Muscle layer of colon (tissue), 2 donors: ENCODE data around the gene HECTD2.

Experiments
- H3K27ac ChIP-seq: one replicate; pipeline ENCODE4 v1.7.0; 2013; ENCODE audit warnings: low read depth, mild to moderate bottlenecking, low read length, moderate library complexity
- H3K27me3 ChIP-seq, 2 donors: one replicate each; pipeline ENCODE4 v1.7.0; 2013; ENCODE audit warnings: low read length in 2 of 2, mild to moderate bottlenecking in 2 of 2; ENCODE audit not compliant: insufficient read depth in 2 of 2, control insufficient read depth in 1 of 2
- H3K36me3 ChIP-seq: one replicate; pipeline ENCODE4 v1.7.0; 2013; ENCODE audit warnings: mild to moderate bottlenecking, low read length; ENCODE audit not compliant: insufficient read depth
- H3K4me1 ChIP-seq: one replicate; pipeline ENCODE4 v1.7.0; 2013; ENCODE audit warnings: mild to moderate bottlenecking, low read length; ENCODE audit not compliant: insufficient read depth
- H3K4me3 ChIP-seq, 2 donors: one replicate each; pipeline ENCODE4 v1.7.0; 2013; ENCODE audit warnings: low read length in 2 of 2, low read depth in 1 of 2, mild to moderate bottlenecking in 1 of 2, moderate library complexity in 1 of 2
- H3K9ac ChIP-seq: one replicate; pipeline ENCODE4 v1.7.0; 2013; ENCODE audit warnings: low read length
- H3K9me3 ChIP-seq: one replicate; pipeline ENCODE4 v1.7.0; 2013; ENCODE audit warnings: mild to moderate bottlenecking, low read length
- donor health status: abdominal sarcoma.
- donor health status: Adenocarcinoma of cecum.

The HECTD2 gene

GRCh38 chr10:91545384-91545783 is 135.2 kb downstream of the HECTD2 start:
- Histone ChIP-seq H3K9ac (no peak overlapping the region), H3K9me3 (no peaks in the 10 kb centered on the region), H3K4me3 (no peak overlapping the region), H3K36me3 (no peaks in the 10 kb centered on the region), H3K4me1 (no peaks in the 10 kb centered on the region), H3K27me3 (no peaks in the 10 kb centered on the region), H3K27ac (no peak overlapping the region)

GRCh38 chr10:91545838-91546237 is 135.7 kb downstream of the HECTD2 start:
- H3K36me3 ChIP-seq: no peaks in the 10 kb centered on the region
- no peak overlapping the region for H3K9ac ChIP-seq
- H3K4me3 ChIP-seq: no peak overlapping the region
- no peaks in the 10 kb centered on the region for H3K4me1 ChIP-seq
- no peaks in the 10 kb centered on the region for H3K27me3 ChIP-seq
- no peak overlapping the region for H3K27ac ChIP-seq
- no peaks in the 10 kb centered on the region for H3K9me3 ChIP-seq

GRCh38 chr10:91549262-91549661 is 139.1 kb downstream of the HECTD2 start:
- no peaks in the 10 kb centered on the region for H3K27me3 ChIP-seq

GRCh38 chr10:91550021-91550420 is 139.9 kb downstream of the HECTD2 start:
- no peak overlapping the region for H3K27ac ChIP-seq
- no peaks in the 10 kb centered on the region for H3K36me3 ChIP-seq
- no peak overlapping the region for H3K9ac ChIP-seq
- H3K27me3 ChIP-seq: no peaks in the 10 kb centered on the region
- H3K9me3 ChIP-seq: no peaks in the 10 kb centered on the region
- H3K4me3 ChIP-seq: no peak overlapping the region
- no peaks in the 10 kb centered on the region for H3K4me1 ChIP-seq

More at GRCh38 chr10:91549262-91549661, 139.1 kb downstream of the HECTD2 start:
- Histone ChIP-seq H3K4me3 (no peak overlapping the region), H3K4me1 (no peaks in the 10 kb centered on the region), H3K36me3 (no peaks in the 10 kb centered on the region), H3K9ac (no peak overlapping the region), H3K9me3 (no peaks in the 10 kb centered on the region), H3K27ac (no peak overlapping the region)

GRCh38 chr10:91551856-91552255 is 141.7 kb downstream of the HECTD2 start:
- Histone ChIP-seq H3K4me3 (no peak overlapping the region), H3K9ac (no peak overlapping the region), H3K9me3 (no peaks in the 10 kb centered on the region), H3K27ac (no peak overlapping the region), H3K4me1 (no peaks in the 10 kb centered on the region), H3K36me3 (no peaks in the 10 kb centered on the region), H3K27me3 (no peaks in the 10 kb centered on the region)

- Histone ChIP-seq H3K27ac (no peak overlapping the region), H3K36me3 (no peaks in the 10 kb centered on the region), H3K4me1 (no peaks in the 10 kb centered on the region), H3K4me3 (no peak overlapping the region), H3K9ac (no peak overlapping the region), H3K9me3 (no peaks in the 10 kb centered on the region), H3K27me3 (no peaks in the 10 kb centered on the region)
Observed at GRCh38 chr10:91552274-91553095, 142.3 kb downstream of the HECTD2 start.

GRCh38 chr10:91555455-91555854 is 145.3 kb downstream of the HECTD2 start:
- Histone ChIP-seq H3K27me3 (no peaks in the 10 kb centered on the region), H3K9me3 (no peaks in the 10 kb centered on the region), H3K27ac (no peak overlapping the region), H3K9ac (no peak overlapping the region), H3K4me3 (no peak overlapping the region), H3K36me3 (no peaks in the 10 kb centered on the region), H3K4me1 (no peaks in the 10 kb centered on the region)

- Histone ChIP-seq H3K9me3 (no peaks in the 10 kb centered on the region), H3K27ac (no peak overlapping the region), H3K4me3 (no peak overlapping the region), H3K27me3 (no peaks in the 10 kb centered on the region), H3K4me1 (no peaks in the 10 kb centered on the region), H3K36me3 (no peaks in the 10 kb centered on the region), H3K9ac (no peak overlapping the region)
Observed at GRCh38 chr10:91556691-91557566, 146.8 kb downstream of the HECTD2 start.

GRCh38 chr10:91557651-91558111 is 147.5 kb downstream of the HECTD2 start:
- H3K27ac ChIP-seq: no peak overlapping the region
- no peaks in the 10 kb centered on the region for H3K27me3 ChIP-seq
- H3K9me3 ChIP-seq: no peaks in the 10 kb centered on the region
- H3K4me3 ChIP-seq: no peak overlapping the region
- H3K36me3 ChIP-seq: no peaks in the 10 kb centered on the region
- no peaks in the 10 kb centered on the region for H3K4me1 ChIP-seq
- H3K9ac ChIP-seq: no peak overlapping the region

GRCh38 chr10:91558473-91558872 is 148.3 kb downstream of the HECTD2 start:
- Histone ChIP-seq H3K27ac (no peak overlapping the region), H3K27me3 (no peaks in the 10 kb centered on the region), H3K9ac (no peak overlapping the region), H3K9me3 (no peaks in the 10 kb centered on the region), H3K4me1 (peaks cover 7% of the 10 kb centered on the region), H3K36me3 (no peaks in the 10 kb centered on the region), H3K4me3 (no peak overlapping the region)

GRCh38 chr10:91559169-91559568 is 149.0 kb downstream of the HECTD2 start:
- Histone ChIP-seq H3K9ac (no peak overlapping the region), H3K27ac (no peak overlapping the region), H3K4me1 (peaks cover 10% of the 10 kb centered on the region), H3K36me3 (no peaks in the 10 kb centered on the region), H3K9me3 (no peaks in the 10 kb centered on the region), H3K4me3 (no peak overlapping the region), H3K27me3 (no peaks in the 10 kb centered on the region)
